HG02763 (cell line): ENCODE data around the gene PTPN14.
"Not testable (repeated sequence)": the region's sequence is repeated elsewhere in the genome, so short reads cannot be mapped to it uniquely, and the experiment has no call there.

Experiments
- ATAC-seq: cut with Tn5 transposase; IDR thresholded peaks from one replicate; pipeline ENCODE4 v1.9.1; 2021; ENCODE audit warnings: mild to moderate bottlenecking, moderate library complexity; ENCODE audit not compliant: unreplicated experiment

The PTPN14 gene

DNA sequence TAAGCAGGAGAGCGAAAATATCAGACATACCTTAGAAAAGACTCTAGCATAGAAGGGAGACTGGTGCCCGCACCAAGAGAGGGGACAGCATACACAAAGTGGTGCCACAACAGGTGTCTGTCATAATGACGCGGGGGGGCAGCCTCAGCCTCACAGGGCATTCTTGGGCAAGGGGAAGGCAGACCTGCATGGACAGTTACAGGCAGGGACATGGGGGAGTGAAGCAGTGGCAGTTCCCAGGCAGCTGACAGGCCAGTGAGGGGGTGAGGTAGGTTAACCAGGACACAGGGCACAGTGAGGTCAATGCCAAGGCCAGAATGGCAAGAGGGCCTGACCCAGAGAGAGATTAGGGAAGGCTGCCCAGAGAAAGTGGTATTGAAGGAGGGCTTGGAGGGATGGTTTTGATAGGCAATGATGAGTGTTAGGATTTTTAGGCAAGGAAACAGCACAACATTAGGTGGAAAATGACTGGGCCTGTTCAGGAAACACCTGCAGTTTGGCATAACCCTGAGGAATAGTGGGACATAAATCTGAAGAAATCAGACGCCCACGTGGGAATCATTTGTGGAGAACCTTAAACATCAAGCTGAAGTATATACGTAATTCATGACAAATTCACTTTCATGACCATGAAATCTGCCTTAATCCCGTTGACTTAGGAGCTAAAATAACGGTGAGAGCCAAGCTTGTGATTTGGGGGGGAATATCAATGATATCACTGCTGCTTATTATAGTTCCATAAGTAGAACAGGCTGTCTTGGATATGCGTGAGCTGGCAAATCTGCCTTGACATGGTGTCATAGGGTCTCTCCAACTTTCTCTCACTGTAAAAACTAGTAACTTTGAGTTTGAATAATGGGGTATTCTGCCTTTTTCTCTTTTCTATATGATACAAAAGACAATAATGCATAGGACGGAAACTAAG is 8.9 kb downstream of the PTPN14 start:
- no peak for ATAC-seq

DNA sequence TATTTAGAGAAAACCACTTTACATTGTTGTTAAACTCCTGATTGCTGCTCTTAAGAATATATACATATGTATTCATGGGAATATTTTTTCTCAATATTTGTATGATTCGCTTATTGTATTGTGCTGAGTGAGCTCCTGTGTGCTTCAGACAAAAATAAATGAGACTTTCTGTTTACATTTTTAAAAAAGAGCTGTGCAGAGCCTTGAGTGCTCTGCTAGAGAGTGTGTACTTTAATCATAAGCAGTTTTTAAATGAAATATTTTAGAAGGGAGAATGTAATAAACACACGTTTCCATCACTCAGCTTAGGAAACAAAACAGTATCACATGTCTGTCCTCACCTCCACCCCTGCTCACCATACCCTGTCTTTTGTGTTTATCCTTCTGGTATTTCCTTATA is 9.7 kb downstream of the PTPN14 start:
- no peak for ATAC-seq

DNA sequence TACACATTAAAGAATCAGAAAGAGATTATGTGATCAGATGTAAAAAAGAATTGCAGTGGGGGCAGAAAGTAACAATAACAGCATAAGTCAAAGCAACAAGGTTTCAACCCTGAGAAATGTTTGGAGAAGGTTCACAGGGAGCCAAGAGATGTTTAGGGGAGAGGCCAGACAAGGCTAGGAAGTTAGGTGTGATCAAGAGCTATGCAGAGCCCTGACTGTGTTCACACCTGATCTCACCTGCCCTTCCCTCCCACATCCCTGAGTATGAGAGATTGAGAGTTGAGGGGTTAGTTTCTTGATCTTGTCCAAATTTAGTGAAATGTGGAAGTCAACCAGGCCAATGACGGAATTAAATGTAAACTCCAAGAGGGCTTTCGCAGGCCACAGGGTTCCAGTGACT is 10.2 kb downstream of the PTPN14 start:
- no peak for ATAC-seq

DNA sequence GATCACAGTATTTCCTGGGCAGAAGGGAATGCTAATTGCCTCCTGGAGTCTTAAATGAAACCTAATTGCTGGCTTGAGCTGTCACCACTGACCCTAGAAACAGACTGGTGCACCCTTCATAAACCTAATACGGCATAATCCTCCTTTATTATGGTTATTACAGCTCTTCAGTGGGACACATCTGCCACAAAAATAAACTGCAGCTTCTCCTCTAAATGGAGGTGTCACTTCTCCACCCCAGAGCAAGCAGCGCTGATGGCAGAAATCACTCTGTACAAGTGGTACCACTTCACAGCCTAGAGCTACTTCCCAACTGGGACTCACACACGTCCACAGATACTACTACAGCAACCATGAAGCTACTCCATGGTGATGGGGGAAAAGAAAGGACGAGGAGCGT is 11.1 kb downstream of the PTPN14 start:
- ATAC-seq, result no peak

DNA sequence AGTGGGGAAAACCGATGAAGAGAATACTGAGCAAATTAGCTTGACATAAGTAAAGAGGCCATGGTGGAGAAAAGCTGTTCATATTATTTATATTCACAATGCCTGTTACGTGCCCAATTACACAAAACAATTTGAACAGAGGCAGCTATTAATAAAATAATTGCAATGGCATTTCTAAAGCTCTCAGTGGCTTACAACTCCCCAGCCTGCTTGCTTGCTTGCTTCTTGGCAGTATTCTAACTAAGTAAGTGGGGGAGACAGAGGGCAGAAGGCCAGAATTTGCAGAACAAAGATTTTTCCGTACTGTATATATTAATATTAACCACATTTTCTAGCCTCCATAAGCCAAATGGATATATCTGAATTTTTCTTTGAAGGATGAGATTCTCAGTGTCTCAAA is 12.9 kb downstream of the PTPN14 start:
- no peak for ATAC-seq

DNA sequence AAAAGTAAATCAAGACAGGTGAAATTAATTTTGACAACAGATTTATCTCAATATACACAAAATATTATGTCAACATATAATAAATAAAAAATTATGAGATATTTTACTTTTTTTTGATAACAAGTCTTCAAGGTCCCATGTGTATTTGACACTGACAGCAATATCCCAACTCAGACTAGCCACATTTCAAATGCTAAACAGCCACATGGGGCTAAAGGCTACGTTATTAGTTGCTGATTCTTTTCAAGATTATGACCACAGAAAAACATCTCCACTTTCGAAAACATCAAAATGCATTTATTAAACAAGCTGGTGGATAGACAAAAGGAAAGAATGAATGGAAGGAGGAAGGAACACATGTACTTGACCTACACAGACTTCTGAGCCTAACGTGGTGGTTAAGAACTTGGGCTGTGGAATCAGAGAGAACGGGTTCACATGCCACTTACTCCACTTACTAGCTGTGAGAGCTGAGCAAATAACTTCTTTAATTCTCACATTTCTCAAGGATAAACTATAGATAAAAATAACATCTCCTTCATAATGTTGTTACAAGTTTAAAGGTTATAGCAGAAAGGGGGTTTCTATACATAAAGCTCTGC is 13.4 kb downstream of the PTPN14 start:
- no peak for ATAC-seq

DNA sequence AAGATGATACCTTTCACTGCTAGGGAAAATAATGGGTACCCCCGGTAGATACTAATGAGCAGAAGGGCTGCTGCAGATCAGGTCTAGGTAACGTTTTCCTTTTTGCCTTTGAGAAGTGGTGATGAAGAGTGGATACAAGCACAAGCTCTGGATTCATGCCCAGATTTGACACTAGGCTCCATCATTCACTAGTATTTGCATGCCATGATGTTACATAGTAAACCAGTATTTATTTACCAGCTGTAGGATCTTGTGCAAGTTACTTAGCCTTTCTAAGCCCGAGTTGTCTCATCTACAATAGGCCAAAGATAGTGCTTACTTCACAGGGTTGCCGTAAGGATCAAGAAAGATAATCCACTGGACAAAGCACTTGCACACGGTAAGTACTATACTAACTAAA is 14.2 kb downstream of the PTPN14 start:
- ATAC-seq, result no peak

DNA sequence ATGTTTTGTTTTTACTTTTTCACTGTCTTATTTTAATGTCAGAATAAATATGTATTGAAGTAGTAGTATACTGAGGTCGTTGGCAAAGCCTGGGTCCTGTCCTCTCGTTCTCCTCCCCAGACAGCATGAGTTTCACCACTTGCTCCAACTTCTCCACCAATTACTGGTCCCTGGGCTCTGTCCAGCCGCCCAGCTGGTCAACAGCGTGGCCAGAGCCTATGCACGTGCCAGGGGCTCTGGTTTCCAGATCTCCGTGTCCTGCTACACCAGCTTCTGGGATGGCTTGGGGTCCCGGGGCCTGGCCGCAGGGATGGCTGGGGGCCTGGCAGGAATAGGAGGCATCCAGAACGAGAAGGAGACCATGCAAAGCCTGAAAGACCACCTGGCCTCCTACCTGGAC is 19.3 kb downstream of the PTPN14 start:
- no peak for ATAC-seq

DNA sequence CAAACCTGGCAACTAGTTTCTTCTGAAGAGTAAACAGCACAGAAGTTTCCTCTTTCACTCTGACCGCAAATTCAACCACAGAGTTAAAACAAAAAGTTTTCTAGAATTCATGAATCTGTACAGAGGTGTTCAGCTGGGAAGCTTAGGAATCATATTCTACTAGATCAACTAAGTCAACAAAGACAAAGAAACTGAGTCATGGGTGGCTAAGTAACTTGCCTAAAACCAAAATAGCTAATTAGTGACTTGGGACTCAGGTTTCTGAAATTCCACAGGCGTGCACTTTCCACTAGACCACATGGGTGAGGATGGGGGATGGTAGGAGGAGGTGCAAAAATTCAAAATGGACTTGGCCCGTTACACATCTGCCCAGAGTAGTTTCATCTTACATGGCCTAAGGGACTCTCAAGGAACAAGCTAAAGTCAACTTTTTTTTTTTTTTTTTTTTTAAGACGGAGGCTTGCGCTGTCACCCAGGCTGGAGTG is 25.8 kb downstream of the PTPN14 start:
- no peak for ATAC-seq

DNA sequence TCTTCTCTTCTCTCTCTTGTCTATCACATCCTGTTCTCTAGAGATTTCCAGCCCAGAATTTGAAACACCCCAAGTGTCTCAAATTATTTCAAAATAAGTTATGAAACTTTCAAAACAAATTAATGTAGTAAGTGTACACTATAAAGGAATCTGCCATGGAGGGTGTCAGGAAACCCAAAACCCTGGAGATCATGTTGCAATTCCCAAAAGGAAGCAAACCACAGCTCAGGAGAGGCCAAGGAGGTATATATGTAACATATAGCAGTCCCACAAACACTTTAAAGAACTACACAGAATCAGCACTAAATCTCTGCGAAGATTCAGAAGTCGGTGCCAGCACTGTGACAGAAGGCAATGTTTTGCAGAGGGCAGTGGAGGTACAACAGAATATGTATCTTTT is 26.6 kb downstream of the PTPN14 start:
- ATAC-seq, result no peak

DNA sequence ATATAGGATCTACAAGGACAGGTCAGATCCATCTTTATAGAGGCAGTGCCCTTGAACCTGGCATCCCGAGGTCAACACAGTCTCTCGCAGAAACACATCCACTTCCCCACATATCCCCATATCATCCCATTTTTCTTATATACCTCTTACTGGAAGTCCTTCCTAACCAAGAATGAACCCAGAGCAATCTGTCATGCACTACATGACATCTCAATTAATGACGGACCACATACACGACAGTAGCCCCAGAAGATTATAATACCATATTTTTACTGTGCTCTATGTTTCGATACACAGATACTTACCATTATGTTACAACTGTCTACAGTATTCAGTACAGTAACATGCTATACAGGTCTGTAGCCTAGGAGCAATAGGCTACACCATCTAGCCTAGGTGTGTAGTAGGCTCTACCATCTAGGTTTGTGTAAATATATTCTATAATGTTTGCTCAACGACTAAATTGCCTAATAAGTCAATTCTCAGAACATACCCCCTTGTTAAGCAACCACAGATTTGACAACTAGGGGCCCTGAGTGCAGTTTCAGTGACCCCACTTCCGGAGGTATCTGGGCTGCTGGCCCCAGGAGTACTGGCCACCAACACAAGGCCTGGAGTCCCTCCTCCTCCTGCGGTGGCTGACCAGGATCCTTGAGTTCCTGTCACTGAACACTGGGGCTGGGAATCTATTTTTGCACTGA is 28.1 kb downstream of the PTPN14 start:
- ATAC-seq, result no peak

DNA sequence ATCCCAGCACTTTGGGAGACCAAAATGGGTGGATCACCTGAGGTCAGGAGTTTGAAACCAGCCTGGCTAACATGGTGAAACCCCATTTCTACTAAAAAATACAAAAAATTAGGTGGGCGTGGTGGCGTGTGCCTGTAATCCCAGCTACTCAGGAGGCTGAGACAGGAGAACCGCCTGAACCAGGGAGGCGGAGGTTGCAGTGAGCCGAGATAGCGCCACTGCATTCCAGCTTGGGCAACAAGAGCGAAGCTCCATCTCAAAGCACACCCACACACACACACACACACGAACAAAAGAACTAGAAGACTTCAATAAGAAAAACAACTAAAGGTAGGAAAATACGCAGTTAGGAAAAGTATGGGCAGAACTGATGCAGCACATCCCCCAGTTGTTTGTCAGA is 29.9 kb downstream of the PTPN14 start:
- ATAC-seq, result not testable (repeated sequence)

DNA sequence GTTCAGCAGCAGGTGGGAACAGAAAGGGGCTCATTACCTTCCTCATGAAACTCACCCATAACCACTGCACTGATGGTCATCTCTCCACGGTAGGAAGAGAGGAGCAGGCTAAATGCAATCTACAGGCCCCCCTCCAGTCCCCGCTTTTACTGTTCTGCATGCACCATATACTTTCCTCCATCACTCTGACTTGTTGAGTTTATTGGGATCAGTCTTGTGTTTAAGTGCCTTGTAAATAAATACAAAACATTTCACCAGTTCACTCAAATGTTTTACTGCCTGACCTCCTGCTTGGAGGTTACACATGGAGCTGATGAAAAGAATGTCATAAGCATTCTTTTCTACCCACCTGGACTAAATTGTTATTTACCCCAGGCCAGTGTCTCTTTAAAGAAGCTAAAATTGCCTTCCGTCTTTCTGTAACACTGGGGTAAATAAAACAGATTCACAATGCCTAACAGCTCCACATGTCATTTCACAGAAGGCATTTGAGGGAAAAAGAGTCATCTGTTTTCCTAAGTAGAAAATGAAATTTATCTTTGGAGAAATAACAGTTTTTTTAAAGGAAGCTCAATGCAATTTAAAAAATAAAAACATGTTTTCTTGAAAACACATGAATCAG is 30.7 kb downstream of the PTPN14 start:
- no peak for ATAC-seq

DNA sequence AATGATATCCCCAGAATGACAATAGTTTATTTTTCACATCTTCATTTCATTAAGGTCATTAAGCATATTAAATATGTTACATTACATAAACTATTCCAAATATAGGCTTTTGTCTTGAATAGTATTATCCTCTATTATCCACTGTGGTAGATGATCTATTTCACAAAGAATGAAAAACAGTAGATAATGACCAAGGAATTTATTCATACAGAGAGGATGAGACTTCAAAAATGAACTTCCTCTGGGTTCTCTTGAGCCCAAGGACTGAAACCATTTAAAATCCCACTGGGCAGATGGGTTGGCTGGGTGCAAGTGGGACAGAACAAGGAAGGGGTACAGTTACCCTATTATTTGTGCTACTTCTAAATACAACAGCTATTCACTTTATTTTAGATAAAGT is 33.0 kb downstream of the PTPN14 start:
- no peak for ATAC-seq

DNA sequence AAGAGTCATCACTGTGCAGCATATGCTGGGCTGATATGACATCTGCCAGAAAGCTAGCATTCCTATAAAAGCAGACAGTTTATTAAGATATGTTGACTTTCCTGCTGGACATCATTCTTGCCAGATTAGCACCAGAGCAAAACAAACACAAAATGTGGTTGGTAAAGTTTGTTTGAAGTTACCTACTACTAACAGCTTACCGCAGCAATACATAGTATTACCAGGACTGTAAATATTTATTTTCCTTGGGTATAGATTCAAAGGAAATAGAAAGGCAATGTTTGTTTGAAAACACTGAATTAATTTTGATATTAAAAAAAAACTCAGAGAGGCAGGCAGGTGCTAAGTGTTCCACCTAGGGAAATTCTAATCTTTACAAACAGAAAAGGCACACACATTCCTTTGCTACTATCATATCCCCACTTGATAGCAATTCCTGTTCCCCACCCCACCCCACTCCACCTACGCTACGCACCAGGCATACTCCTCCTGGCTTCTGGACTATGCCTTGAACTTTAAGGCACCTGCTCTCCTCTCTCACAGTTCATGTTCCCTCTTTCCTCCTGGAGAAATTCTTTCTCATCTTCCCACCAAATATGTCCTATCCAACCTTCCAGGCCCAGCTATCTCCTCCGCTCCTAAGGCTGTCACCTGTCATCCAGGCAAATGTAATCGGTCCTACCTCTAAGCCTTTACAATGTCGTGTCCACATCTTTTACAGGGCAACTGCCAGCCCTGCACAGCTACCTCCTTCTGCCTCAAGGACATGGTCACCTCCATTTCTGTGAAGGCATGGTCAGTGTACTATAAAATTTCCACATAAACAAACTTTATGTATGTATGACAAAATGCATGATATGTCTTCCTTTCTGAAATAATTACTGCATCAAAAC is 34.7 kb downstream of the PTPN14 start:
- no peak for ATAC-seq

DNA sequence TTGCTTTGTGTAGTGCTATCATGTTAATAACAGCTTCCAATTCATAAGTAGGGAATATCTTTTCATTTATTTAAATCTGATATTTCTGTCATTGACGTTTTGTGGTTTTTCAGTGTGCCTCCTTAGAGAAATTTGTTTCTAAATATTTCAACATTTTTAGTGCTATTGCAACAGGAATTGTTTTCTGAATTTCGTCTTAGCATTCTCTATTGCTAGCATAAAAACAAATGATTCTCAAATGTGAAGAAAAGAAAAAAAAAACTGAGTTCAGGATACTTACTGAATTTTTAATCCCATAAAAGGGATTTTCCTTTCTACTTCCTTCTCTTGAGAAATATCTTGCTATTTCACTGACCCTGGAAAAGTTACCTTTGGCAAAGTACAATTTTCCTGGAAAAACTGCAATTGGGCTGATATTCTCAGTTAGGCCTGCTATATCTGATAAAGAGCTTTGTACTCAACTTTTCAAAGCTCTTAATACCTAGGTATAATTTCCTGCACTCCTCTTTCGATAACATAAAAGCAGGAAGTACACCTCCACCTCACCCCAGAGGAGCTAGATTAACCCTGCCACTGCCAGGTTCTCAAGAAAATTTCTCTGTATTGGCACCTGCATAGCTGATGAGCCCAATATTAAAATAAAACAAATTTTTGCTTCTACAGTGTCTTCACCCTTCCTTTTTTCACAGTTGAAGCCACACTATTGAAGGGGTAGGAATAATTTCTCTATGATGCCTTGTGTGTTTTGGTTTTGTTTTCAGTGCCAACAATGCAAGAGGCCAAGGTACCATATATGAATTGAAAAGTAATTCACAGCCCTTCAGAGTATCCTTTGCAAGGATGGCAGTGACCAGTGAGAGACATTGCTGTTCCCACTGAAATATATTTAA is 35.6 kb downstream of the PTPN14 start:
- no peak for ATAC-seq

DNA sequence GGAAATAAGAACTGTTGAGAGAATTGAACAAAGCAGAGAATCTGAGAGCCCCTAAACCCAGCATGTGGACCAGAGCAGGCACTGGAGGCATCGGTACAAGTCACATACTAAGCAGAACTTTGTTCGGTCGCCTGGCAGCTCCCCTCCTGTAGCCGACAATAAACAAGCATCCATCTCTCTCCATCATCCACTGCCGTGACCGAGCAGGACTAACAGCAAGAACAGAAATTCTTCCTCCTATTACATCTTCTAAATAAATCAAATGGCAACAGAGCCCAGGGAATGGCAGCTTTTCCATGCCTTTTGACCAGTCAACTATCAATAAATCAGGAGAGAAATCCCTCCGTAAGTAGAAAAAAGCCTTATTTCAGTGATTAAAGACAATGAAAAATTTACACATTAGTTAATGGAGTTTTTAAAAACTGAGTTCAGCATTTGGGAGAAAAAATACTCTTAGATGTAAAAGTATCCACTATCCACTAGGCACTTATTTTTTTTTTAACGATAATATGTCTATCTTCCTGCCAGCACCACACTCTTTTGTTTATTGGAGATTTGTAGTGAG is 36.5 kb downstream of the PTPN14 start:
- ATAC-seq, result no peak

DNA sequence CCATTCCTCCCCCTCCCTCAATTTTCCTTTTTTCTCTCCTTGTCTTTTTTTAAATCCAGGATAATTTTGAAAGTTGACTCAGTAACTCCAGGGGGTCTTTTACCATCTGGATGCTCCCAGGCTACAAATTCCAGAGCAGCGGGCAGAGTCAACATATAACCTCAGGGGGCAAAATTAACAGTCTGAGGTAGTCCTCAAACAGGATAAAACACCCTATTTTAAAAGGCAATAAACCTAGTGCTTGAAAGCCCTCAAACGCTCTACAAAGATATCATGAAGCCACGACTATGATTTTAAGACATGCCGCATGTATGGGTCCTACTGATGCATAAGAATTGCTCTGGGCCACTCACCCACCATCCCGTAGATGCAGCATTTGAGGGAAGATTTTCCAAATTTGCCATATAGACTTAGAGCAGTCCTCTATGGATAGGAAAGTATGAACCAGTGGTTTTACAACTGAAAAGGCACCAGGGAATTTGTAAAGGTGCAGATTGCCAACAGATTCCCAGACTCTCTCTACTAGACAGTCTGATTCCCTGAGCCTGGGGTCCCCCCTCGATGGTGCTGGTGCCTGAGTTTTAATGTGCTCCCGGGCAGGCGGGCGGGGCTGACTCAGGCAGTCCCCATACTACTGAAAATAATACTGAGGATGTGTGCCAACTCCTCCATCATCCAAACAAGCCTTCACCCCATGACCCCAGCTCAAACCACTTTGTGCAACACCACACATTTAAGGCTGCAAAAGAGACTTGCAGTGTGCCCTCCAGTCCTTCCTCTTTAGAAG is 37.2 kb downstream of the PTPN14 start:
- no peak for ATAC-seq
